Measurements from ENCODE around the gene GLS.
A peak's percentile ranks its signal among the peaks of the same experiment; 100 is the strongest.
"Not testable (repeated sequence)": the region's sequence is repeated elsewhere in the genome, so short reads cannot be mapped to it uniquely, and the experiment has no call there.

Gene GLS

DNA sequence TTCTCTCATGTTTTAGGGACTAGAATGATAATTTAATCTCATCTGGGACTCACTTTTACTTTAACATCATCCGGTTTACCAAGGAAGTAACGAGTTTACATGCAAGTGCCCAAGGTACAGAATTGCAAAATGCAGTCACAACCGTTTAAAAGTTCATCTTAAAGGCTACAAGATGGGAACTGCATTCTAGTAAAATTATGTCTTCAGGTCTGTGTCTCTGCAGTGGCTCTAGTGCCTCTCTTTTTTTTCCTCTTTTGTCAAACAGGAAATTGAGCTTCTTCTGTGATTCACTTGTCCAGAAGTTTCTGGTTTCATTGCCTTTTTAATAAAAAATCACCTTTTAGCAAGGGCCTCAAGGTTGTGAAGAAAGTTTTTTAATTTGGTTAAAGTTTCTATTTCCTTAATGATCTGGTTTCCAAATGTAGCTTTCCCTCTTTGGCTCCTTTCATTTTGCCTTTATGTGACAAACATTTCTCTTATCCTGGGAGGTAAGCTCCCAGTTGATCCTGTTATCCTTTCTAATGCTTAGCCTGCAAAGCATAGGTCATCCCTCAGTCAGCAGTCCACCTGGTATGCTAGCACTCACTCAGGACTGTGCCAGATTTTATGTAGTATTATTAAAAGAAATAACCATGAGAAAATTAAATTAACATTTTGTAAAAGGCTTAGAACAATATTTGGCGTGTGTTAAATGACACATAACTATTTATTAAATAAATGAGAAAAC lies 2.4 kb downstream of the GLS start:
- H3K27me3 Mint-ChIP-seq (ENCODE audit: low read depth, poor library complexity), result no peaks in the 10 kb centered on the region
- H3K36me3 Mint-ChIP-seq (ENCODE audit: low read depth), result peaks cover 23% of the 10 kb centered on the region
- TF ChIP-seq, protein P1, sequence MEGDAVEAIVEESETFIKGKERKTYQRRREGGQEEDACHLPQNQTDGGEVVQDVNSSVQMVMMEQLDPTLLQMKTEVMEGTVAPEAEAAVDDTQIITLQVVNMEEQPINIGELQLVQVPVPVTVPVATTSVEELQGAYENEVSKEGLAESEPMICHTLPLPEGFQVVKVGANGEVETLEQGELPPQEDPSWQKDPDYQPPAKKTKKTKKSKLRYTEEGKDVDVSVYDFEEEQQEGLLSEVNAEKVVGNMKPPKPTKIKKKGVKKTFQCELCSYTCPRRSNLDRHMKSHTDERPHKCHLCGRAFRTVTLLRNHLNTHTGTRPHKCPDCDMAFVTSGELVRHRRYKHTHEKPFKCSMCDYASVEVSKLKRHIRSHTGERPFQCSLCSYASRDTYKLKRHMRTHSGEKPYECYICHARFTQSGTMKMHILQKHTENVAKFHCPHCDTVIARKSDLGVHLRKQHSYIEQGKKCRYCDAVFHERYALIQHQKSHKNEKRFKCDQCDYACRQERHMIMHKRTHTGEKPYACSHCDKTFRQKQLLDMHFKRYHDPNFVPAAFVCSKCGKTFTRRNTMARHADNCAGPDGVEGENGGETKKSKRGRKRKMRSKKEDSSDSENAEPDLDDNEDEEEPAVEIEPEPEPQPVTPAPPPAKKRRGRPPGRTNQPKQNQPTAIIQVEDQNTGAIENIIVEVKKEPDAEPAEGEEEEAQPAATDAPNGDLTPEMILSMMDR (IDR thresholded peaks at IDR 0.05), result no peak
- DNase-seq, result no peak
- peak overlapping the region; percentile 96 for H3K4me3 Mint-ChIP-seq
- H3K4me1 Mint-ChIP-seq, result peaks cover 41% of the 10 kb centered on the region
- peak overlapping the region; percentile 73 for H3K27ac Mint-ChIP-seq
- H3K9me3 Mint-ChIP-seq, result no peaks in the 10 kb centered on the region

DNA sequence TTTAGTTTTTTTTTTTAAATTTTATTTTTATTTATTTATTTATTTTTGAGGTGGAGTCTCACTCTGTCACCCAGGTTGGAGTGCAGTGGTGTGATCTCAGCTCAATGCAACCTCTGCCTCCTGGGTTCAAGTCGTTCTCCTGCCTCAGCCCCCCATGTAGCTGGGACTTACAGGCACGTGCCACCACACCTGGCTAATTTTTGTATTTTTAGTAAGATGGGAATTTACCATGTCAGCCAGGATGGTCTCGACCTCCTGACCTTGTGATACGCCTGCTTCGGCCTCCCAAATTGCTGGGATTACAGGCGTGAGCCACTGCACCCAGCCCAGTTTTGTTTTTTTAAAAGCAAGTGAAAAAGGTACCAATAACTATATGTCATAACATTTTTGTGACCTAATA lies 5.2 kb downstream of the GLS start:
- H3K27ac Mint-ChIP-seq; H3K4me3 Mint-ChIP-seq; DNase-seq; H3K27me3 Mint-ChIP-seq (ENCODE audit: low read depth, poor library complexity); H3K9me3 Mint-ChIP-seq: not testable (repeated sequence)
- H3K36me3 Mint-ChIP-seq (ENCODE audit: low read depth), result peaks cover 39% of the 10 kb centered on the region
- H3K4me1 Mint-ChIP-seq, result peaks cover 53% of the 10 kb centered on the region

DNA sequence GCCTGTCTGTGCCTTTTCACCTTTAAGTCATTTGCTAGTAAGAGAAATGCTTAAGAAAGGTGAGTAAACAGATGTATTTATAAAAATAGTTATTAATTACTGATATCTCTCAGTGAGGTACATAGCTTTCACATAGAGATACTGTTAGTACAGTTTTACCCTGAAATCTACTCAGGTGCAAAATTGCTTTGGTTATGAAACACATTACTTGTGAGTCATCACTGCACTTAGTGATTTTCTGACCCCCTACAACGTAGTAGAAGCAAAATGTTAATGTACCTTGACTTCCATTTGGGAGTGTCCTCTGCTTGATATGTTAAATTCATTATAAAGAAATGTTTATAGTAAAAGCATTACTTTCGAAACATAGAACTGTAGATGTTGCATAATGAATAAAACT lies 6.5 kb downstream of the GLS start:
- no peaks in the 10 kb centered on the region for H3K9me3 Mint-ChIP-seq
- H3K4me1 Mint-ChIP-seq, result peaks cover 52% of the 10 kb centered on the region
- H3K27ac Mint-ChIP-seq, result no peak overlapping the region
- TF ChIP-seq, protein P1 (IDR thresholded peaks at IDR 0.05), result no peak
- no peak for DNase-seq
- H3K36me3 Mint-ChIP-seq (ENCODE audit: low read depth), result peaks cover 39% of the 10 kb centered on the region
- H3K4me3 Mint-ChIP-seq, result no peak overlapping the region
- no peaks in the 10 kb centered on the region for H3K27me3 Mint-ChIP-seq (ENCODE audit: low read depth, poor library complexity)

DNA sequence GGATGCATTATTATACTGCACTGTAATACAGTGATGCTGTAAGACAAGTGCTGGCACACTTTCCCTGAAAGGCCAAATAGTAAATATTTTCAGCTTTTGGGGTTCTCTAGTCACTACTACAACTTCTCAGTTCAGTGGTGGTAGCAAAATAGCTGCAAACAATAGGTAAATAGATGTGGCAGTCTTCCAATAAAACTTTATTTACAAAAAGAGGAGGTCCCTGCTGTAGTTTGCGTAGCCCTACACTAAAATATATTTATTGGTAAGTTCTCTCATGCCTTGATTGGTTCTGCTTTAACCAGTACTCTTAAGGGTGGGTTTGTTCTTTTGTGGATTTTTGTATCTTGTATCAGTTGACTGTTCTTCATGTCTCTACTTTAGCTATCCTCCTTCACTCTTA lies 7.8 kb downstream of the GLS start:
- TF ChIP-seq, protein P1 (IDR thresholded peaks at IDR 0.05), result no peak
- DNase-seq, result no peak
- Mint-ChIP-seq H3K4me3 (no peak overlapping the region), H3K4me1 (peaks cover 39% of the 10 kb centered on the region), H3K27me3 (ENCODE audit: low read depth, poor library complexity) (no peaks in the 10 kb centered on the region), H3K27ac (no peak overlapping the region), H3K36me3 (ENCODE audit: low read depth) (peaks cover 39% of the 10 kb centered on the region), H3K9me3 (no peaks in the 10 kb centered on the region)

DNA sequence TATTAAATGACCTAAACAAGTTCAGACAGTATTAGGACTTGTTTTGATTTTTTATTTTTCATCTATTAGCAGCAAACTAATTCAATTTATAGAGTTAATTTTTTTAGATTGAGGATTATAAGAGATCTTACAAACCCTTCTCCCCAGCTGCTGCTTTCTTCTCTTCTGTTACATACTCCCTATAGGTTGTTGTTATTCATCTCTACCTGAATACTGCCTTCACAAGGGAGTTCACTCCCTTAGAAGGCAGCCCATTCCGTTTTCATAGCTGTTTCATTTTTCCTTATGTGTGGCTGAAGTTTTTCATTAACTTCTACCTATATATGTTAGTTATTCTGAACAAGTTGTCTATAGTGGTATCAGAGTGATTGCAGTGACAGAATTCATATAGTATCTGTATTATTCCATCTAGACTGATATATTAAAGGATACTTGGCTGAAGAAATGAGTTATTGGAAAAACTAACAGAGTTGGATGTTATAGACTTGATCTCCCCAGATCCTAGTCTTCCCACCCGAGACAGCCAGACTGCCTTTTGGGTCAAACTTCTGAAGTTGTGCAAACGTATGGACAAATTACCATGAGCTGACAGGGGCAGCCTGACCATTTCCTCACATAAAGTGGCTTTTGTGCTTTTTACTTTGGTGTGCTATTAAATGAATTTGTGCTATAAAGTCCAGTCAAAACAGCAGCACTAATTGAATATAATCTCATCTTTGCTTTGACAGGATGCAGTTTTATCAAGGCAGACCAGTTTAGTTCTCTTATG lies 8.7 kb downstream of the GLS start:
- peaks cover 30% of the 10 kb centered on the region for H3K4me1 Mint-ChIP-seq
- DNase-seq, result no peak
- H3K36me3 Mint-ChIP-seq (ENCODE audit: low read depth), result peaks cover 34% of the 10 kb centered on the region
- no peak overlapping the region for H3K27ac Mint-ChIP-seq
- TF ChIP-seq, protein P1 (IDR thresholded peaks at IDR 0.05), result no peak
- no peaks in the 10 kb centered on the region for H3K9me3 Mint-ChIP-seq
- H3K27me3 Mint-ChIP-seq (ENCODE audit: low read depth, poor library complexity), result no peaks in the 10 kb centered on the region
- no peak overlapping the region for H3K4me3 Mint-ChIP-seq

DNA sequence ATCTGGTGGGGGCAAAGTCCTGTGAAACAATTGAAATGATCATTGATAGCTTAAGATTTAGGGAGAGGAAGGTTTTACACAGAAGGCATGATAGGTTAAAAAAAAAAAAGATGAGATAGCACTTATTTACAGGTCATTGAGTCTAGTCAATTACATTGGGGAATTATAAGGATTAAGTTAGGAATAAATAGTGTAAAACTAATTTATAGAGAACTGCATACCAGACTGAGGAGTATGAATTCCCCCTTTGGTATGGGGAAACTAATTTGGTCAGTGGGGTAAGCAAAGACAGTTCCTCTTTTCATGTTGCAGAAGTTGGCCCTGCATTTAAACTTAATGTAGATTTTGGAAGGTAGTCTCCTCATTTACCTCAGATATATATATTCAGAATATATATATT lies 10.8 kb downstream of the GLS start:
- no peak overlapping the region for H3K4me3 Mint-ChIP-seq
- peaks cover 28% of the 10 kb centered on the region for H3K4me1 Mint-ChIP-seq
- DNase-seq, result no peak
- H3K9me3 Mint-ChIP-seq, result no peaks in the 10 kb centered on the region
- no peak overlapping the region for H3K27ac Mint-ChIP-seq
- TF ChIP-seq, protein P1 (IDR thresholded peaks at IDR 0.05), result no peak
- H3K36me3 Mint-ChIP-seq (ENCODE audit: low read depth), result peaks cover 32% of the 10 kb centered on the region
- no peaks in the 10 kb centered on the region for H3K27me3 Mint-ChIP-seq (ENCODE audit: low read depth, poor library complexity)

Data from nephron progenitor cell (in vitro differentiated cells).